ENCODE data around the gene ZBTB7B.

The ZBTB7B gene

GRCh38 chr1:155063550-155064110 lies 61.0 kb downstream of the ZBTB7B start, which contains the start of gene EFNA4:
Gene EFNA4 (plus strand): TSS chr1:155063740. CDS start chr1:155063824, 84 bp downstream.
- peak; percentile 88 for DNase-seq

- no peak for DNase-seq
Observed at GRCh38 chr1:155064111-155064831, 61.7 kb downstream of the ZBTB7B start.

GRCh38 chr1:155064832-155065429 lies 62.3 kb downstream of the ZBTB7B start:
- no peak for DNase-seq

- no peak for DNase-seq
Observed at GRCh38 chr1:155066777-155067176, 64.2 kb downstream of the ZBTB7B start.

All from left hindlimb (tissue), 1 donor.